ENCODE results near the gene GTPBP4.

Gene GTPBP4

DNA sequence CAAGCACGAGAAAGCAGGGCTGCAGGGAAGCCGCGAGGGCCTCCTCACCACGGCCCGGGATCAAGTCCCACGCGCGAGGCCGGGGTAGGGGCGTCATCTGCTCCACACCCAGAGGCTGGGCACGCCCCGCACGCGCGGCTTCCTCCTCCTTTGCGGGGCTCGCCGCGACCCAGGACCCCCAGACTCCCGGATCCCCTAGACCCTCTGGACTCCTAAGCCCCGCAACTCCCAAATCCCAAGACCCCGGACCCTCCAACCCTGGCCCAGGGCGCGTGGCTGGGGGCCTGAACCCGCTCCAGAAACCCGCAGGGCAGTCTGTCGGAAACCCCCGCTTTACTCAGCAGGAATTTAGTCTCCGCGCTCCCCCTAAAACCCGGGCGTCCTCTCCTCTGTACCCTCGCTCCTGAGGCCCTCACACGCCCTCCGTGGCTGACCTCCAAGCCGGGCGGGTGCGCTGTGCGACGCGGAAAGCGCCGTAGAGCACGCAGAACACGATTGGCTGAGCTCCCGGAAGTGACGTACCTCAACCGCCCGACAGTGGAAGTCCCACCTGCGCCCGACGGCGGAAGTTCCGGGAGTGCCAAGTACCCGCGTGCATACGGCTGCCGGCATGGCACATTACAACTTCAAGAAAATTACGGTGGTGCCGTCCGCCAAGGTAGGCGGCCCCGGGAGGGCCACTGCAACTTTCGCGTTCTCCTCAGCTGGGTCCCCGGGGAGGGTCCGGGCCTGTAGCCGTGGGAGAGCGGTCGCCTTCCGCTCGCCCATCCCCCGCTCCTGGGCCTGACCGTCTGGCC lies at the start of gene GTPBP4:
Gene GTPBP4, plus strand, starts transcription at position 565 of the 797 bp plus-strand sequence. Its CDS starts 46 bp downstream, at position 611.
- DNase-seq: peak; percentile 99

DNA sequence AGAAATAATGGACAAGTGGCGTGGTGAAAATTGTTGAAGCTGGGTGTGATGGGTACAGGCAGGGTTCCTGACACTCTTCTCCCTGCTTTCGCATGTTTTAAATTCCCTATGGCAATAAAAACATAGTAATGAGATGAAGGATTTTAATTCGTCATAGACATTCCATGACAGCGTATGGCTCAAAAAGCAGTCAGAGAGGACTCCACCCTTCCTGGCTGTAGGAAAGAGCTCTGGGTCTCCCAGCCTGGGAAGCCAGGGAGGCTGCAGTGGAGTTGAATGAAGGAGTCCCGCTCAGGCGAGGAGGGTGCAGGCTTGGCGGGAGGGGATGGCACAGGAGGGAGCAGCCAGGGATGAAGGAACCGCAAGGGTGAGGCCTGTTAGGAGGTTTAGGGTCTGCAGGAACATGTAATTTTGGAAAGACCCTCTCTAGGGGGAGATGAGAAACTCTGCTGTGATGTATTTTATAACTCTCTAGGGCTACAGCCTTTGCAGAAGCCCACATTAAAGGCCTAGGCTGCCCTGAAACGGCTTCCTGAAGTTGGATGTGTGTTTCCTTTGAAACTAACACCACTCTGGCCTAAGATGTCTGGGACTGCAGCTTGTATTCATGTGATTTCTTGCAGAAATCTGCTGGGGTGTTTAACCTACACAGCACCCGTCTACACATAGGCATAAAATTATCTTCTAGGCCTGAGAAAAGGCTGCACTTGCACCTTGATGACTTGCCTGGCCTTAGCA lies 49.1 kb upstream of the GTPBP4 start:
- DNase-seq: no peak

DNA sequence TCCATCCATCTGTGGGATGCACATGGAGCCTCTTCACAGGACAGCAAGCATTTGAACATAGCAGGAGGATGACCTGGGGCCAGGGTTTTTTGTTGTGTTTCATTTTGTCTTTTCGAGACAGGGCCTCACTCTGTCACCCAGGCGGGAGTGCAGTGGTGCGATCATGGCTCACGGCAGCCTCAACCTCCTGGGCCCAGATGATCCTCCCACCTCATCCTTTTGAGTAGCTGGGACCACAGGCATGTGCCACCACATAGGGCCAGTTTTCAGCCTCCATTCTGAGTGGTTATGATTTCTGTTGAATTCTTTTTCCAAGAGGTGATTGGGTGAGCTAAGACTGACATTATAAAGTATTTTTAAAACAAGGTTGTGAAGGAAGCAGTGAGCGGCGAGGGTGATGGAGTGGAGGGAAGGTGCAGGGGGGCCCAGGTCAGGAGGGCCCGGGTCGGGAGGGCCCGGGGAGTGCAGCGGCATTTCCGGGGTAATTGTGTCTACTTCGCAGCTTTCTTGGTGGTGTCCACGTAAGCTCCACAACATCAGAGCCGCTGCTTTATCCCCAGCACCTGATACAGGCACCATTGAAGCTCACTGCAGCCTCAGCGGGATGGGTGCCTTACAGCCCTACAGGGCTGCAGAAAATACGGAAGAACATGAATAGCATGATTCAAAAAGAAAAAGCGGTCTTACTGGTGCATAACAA lies 44.8 kb upstream of the GTPBP4 start:
- no peak for DNase-seq

DNA sequence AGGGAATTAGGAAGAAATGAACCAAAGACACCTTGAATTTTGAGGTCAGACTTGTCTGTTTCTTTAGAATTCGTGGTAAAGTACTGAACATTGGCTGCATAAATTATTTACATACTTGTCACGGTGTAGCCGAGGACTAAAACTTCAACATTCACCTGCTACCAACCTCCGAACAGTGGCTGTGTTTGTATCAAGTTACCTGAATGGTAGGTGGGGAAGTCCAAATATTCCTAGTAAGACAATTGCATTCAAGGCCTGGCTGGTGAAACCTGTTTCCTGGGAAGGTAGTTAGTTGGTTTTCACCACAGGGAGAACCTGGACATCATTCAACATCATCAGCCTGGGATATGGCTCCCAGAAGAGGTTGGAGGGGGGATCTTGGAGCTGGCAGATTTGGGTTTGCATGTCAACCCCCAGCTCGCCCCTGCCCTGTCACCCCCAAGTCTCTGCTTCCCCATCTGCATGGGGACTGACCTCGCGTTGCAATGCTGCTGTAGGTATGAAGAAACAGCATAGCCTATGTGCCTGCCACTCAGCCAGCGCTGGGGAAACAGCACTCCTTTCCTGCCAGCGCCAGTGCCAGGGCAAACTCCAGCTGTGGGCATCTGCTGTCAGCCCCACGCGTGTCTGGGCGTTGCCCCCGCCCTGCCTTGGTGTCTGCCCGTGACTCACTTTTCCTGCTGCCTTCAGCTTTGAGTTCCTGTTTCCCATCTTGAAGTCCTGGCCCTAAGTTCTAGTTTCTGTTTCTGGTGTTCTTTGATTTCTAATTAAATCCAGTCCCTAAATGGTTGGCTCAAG lies 44.0 kb upstream of the GTPBP4 start:
- peak; percentile 48 for DNase-seq

DNA sequence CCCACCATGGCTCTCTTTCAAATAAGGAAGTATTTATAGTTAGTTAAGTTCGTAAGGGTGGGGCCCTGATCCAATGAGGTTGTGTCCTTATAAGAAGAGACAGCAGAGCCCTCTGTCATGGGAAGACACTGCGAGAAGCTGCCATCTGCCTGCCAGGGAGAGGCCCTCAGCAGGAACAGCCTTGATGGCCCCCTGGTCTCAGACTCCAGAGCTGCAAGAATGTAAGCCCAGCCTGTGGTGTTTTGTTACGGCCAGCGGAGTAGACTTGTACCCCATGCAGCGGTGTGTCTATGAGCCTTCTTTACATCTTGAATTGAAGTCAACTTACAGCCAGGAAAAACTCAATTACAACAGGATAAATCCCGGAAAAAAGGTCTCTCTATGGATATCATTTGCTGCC lies 42.5 kb upstream of the GTPBP4 start:
- no peak for DNase-seq

DNA sequence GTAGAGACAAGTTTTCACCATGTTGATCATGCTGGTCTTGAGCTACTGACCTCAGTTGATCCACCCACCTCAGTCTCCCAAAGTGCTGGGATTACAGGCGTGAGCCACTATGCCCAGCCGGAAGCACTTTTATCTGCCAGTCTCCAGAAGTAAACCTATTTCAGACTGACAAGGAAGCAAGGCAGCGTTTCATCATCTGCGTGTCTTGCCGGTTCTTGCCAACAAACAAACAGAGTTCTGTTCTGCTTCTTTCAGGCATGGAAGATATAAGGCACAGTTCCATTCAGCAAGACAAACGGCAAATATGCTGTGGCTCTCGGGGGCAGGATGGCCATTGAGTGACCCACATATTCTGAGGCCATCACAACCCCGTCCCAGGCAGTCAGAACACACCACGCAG lies 41.2 kb upstream of the GTPBP4 start:
- DNase-seq: no peak

DNA sequence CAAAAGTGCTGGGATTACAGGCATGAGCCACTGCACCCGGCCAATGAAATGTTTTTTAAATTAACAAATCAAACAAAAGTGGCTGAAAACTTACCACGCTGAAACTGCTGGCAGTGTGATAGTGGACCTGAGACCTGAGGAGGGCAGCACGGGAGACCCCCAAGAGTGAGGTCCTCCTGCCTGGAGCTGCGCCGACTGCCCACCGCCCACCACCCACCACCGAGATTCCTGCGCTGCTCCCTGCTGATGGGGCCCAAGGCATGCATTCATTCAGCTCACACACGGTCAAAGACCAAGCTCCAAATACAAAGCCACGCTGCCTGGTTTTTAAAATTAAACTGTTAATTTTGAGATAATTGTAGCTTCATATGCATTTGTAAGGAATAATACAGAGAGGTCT lies 40.4 kb upstream of the GTPBP4 start:
- DNase-seq: no peak

DNA sequence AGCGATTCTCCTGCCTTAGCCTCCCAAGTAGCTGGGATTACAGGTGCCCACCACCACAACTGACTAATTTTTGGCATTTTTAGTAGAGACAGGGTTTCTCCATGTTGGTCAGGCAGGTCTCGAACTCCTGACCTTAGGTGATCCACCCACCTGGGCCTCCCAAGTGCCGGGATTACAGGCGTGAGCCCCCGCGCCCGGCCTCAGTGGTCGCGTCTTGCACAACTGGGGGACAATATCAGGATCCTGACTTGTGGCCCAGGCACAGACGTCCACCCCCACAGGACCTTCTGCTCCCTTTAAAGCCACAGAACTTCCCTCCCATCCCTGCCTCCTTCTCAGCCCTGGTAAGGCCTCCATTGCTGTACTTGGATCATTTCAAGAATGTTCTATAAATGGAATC lies 39.9 kb upstream of the GTPBP4 start:
- no peak for DNase-seq

DNA sequence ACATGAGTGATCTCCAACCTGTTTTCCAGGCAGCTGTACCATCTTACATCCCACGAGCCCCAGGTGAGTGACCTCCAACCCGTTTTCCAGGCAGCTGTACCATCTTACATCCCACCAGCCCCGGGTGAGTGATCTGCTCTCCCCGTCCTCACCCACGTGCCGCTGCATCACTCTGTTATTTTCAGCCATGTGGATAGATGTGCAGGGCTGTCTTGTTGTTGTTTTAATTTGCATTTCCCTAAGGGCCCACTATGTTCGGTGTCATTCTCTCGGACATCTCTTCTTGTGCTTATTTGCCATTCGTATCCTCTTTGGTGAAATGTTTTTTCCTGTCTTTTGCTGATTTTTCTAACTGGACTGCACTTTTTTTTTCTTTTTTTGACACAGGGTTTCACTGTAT lies 38.8 kb upstream of the GTPBP4 start:
- DNase-seq: no peak

DNA sequence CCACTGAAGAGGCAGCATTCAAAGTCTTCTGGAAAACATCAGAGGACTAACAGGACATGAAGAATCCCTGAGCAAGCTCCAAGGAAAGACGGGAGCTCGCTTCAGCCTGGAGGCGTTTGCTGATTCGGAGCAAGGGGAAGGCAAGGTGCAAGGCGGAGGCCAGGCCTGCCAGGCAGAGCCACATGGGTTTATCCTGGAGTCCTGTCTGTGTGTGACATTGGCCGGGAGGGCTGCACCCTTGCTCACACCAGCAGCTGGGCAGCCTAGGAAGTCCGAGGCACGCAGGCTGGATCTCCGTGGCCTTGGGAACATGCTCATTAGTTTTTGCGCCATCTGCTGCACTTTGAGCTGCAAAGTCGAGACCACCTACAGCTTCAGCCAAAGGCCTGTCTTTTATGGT lies 34.4 kb upstream of the GTPBP4 start:
- no peak for DNase-seq

DNA sequence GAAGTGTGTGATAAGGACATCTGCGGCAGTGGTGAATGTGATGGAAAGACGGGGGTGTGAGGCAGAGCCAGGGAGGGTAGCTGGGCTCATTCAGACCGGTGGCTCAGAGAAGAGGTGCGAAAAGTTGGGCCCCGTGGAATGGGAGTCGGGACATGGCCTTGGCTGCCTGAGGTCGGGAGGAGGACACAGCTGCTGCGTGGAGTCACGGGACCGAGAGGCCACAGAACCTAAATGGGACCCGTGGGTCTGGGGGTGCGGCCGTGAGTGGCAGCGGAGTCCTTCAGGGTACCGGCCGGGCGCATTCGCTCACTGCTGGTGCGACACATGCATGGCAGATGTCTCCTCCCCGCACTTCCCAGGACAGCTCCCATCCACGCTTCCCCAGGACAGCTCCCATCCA lies 33.8 kb upstream of the GTPBP4 start:
- no peak for DNase-seq

DNA sequence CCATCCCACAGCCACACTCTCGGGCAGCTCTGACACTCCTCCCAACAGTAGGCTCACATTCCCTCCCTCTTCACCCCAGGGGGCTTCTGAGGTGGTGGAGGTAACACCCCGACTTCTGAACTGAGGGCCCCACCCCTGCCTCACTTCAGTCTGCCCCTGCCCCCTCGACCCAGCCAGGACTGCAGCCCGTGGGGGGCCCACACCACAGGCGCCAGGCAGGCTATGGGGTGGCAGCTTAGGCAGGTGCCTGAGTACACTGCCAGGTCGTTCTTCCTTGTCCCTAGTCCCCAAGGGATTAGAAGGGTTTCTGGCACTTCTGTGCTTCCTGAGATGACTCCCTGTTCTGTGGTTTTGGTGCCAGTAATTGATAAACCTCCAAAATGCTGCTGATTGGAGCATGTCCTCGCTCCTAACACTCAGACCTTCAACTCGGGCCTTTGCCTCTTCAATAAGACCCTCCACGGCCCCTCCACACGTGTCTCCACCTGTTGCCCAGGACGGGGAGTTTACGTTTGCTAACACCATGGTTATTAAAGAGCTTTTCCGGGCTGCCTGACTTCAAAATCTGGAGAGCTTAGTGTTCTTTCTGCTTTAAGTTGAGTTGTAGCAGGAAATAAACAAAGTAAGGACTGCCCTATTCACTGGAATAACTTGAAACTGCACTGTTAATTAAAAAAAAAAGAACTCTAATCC lies 33.0 kb upstream of the GTPBP4 start:
- DNase-seq: no peak

DNA sequence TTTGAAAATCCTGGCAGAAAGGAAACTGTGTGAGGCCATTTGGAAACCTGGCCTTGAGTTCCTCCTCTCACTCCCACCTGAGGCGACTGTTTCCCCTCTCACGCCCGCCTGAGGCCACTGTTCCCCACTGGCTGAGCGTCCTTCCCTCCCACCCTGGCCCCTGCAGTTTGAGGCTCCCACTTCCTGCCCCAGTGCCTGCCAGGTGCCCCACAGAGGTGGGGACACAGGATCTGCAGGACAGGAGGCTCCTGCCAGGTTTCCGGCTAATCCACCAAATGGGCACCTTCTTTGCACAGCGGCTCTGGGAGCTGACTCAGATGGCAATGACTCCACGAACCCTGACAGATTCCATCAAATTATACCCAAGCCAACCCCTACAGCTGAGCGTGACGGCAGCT lies 32.4 kb upstream of the GTPBP4 start:
- DNase-seq: no peak

DNA sequence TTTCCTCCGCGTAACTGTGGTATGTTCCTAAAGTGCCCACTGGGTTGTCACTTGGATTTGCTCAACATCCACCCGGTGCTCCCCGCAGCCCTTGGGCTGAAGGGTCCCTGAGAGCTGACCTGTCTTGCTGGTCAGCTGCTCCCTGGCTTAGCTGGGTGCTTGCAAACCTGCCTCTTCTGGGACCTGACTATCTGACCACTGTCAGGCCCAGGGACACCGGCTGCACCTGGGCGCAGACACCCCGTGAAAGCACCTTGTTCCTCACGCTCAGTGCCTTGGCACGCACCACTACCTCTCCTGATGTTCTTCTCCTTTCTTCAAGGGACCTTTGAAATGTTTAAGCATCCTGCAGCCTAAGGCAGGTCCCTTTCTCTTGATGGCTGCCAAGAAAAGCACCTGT lies 30.1 kb upstream of the GTPBP4 start:
- DNase-seq: no peak

DNA sequence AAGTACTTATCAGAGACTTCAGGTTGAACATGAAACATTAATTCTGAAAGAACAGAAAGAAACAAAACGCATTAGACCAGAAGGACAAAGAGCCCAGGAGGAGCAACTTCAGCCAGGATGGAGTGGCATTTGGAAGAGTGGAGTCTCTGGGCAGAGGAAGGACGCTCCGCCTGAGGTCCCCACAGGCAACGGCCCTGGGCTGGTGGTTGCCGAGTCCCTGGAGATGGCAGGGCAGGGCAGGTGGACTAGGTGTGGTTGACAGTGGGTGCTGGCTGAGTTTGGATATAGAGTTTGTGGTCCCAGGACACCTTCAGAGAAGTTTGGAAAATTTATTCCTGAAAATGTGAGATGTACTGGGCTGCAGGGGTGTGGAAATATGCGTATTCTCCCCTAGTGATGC lies 29.4 kb upstream of the GTPBP4 start:
- no peak for DNase-seq

DNA sequence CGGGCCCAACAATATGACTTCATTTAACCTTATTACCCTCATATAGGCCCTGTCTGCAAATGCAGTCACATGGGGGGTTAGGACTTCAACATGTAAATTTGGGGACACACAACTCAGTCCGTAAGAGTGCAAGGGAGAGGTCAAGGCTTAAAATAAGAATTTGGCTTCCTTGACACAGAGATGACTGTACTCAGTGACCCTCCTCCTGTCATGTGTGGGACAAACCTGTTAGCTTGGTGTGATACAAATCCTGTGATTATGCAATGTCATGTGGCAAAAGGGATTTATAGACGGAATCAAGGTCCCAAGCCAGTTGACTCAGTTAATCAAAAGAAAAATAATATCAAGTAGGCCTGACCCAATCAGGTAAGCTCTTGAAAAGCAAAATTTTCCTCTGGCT lies 25.9 kb upstream of the GTPBP4 start:
- DNase-seq: no peak

DNA sequence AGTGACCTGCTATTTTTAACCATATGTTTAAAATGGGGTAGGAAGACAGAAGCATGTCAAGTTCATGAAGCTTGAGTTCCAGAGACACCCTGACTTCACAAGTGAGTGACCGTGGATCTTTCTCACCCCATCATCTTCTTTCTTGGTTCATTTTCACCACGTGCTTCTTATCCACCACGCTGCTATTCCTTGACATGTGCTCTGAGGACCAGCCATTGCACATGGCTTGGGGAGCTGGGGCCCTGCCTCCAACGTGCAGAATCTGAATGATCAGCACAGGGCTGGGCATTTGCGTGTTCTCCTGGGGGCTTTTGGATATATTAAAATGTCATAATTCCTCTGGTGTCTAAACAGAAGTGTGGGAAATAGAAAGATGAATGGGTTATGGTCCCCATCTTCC lies 25.0 kb upstream of the GTPBP4 start:
- no peak for DNase-seq

DNA sequence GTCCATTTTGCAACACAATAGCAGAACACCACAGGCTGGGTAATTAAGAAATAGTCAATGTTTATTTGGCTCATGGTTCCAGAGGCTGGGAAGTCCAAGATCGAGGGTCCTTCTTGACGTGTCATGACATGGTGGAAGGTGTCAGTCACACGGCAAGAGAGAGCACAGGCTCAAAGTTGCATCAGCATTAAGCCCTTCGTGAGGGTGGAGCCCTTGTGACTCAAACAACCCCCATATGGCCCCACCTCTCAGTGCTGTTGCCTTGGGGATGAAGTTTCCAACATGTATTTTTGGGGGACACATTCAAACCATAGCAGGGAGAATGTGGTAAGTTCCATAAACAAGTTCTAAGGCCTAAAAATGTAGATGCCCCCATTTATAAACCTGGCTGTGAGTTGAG lies 24.6 kb upstream of the GTPBP4 start:
- no peak for DNase-seq

DNA sequence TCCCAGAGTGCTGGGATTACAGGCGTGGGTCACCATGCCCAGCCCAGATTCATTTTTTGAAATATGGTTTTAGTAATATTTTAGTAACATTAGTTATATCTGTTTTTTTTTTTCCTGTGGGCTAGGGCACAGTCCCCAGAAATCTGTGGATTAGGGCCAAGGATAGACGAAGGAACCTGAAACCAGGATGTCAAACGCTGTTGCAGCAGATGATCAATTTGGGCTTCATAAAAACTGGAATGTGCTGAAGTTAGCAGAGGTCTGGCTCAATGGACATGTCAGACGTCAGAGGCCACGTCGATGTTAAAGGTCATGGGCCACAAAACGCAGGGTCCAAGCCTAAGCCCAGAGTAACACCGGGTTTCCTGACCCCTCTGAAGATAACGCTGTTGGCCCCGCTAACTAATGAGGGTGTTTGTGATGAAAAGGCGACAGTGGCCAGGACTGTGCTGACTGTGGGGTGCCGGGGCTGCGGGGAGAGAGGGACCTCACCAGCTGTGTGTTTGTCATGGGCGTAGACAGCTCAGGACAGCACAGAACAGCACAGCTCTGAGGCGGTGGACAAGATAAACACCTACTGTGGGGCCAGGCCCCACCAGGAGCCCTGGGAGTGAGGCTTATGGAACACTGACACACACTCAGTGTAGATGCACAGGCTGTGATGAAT lies 23.8 kb upstream of the GTPBP4 start:
- DNase-seq: no peak

DNA sequence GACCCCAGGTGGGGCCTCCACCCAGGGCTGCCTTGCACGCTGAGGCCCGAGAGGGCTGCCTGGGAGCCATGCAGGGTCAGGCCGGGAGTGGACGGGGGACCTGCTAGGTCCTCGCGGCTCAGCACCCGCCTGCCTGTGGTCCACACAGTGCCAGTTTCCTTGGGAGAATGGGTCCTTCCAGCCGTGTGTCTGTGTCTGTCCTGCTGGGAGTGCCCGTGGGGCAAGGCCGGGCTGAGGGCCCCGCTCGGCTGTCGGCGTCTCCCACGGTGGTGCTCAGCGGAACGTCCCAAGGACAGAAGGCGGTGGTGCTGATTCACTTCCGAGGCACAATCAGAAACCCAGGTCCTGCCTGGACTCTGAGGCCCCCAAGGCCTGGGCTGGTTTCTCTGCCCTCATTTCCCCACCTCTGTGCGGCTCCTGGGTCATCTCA lies 23.2 kb upstream of the GTPBP4 start:
- DNase-seq: no peak

DNA sequence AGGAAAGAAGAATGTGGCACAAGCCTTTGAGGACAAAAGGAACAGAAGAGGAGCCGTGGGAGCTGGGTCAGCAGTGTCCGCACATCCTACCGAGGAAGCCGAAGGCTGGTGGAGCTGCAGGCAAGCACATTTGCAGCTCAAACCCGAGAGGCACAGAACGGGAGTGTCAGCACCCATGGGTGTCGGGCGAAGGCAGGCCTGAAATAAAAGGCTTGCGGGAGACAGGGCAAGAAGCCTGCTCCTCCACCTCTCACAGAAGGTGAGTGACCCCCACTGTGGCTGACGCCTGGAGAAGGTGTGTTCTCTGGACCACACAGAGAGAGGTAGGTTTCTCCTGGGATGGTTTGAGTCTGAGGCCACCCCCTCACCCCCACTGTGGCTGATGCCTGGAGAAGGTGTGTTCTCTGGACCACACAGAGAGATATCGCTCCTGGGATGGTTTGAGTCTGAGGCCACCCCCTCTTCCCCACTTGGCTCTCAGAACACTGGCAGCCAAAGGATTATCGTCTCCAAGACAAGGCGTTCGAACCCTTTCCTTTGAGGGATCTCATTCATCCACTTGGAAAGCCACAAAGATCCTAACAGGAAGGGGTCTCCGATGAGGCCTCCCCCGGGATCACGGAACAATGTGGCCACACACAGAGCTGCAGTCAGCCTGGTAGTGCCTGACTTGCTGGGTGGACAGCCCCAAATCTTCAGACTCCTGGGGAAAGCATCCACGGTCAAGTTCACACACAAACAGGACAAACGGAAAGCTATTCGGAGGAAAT lies 21.6 kb upstream of the GTPBP4 start:
- DNase-seq: no peak

Data from hematopoietic multipotent progenitor cell treated with erythropoietin and hydrocortisone succinate and interleukin-3 and kit ligand, for 6 days (in vitro differentiated cells).